Suprapubic skin (tissue), 4 donors: ENCODE data around the gene IL9. TPM values are rescaled to one million over a fixed set of nuclear protein-coding genes. Genes with fewer than 3 reads are reported as not detected.
A peak's percentile ranks its signal among the peaks of the same experiment; 100 is the strongest.

Experiments
- DNase-seq, 2 donors: peaks; one replicate each; pipeline ENCODE4 v3.0.0-alpha.2; 2019; ENCODE audit warnings: low spot score in 2 of 2
- H3K27ac ChIP-seq: fragments of 200-600 bp; sonication (generic); one replicate; pipeline ENCODE4 v1.5.1; 2019
- H3K27me3 ChIP-seq: fragments of 200-600 bp; sonication (generic); one replicate; pipeline ENCODE4 v1.5.1; 2019
- H3K36me3 ChIP-seq: fragments of 200-600 bp; sonication (generic); one replicate; pipeline ENCODE4 v1.5.1; 2019
- H3K4me1 ChIP-seq: fragments of 200-600 bp; sonication (generic); one replicate; pipeline ENCODE4 v1.5.1; 2019
- H3K4me3 ChIP-seq: fragments of 200-600 bp; sonication (generic); one replicate; pipeline ENCODE4 v1.5.1; 2019; ENCODE audit warnings: mild to moderate bottlenecking
- H3K9me3 ChIP-seq: fragments of 200-600 bp; sonication (generic); one replicate; pipeline ENCODE4 v1.5.1; 2019
- EP300 ChIP-seq: sonication (generic); formaldehyde crosslinking; IDR thresholded peaks from one replicate; pipeline ENCODE4 v1.6.1; 2017; ENCODE audit warnings: antibody characterized with exemption
- POLR2A ChIP-seq, 2 donors: fragments of 450-650 bp; IDR thresholded peaks; one replicate each; pipeline ENCODE4 v1.6.1; 2017; ENCODE audit warnings: antibody characterized with exemption in 2 of 2, mild to moderate bottlenecking in 2 of 2, moderate library complexity in 2 of 2
- POLR2AphosphoS5 ChIP-seq, 3 donors: sonication (generic); formaldehyde crosslinking; IDR thresholded peaks; one replicate each; pipeline ENCODE4 v1.6.1; 2017; ENCODE audit warnings: antibody characterized with exemption in 3 of 3
- WGBS: methylation state at CpG from one replicate; pipeline ENCODE4 v1.1.5; 2018; 5-methylcytosine and 5-hydroxymethylcytosine counted together
- total RNA-seq, 4 donors: library from RNA; depleted of rRNA; stranded (reverse); fragments of >200 nt; gene quantifications; one replicate each; pipeline ENCODE4 v1.1.0, GENCODE V29; 2016
- TF ChIP-seq, protein P1 (sequence below), 2 donors: fragments of 200-600 bp in 1 of 2; fragments of 450-650 bp in 1 of 2; sonication (generic) in 1 of 2; IDR thresholded peaks; one replicate each; pipeline ENCODE4 v1.5.1; 2016 to 2019; ENCODE audit warnings: antibody characterized with exemption in 2 of 2, mild to moderate bottlenecking in 1 of 2, moderate library complexity in 1 of 2

The IL9 gene
- total RNA-seq, 4 donors from 2014 or later = not detected

DNA sequence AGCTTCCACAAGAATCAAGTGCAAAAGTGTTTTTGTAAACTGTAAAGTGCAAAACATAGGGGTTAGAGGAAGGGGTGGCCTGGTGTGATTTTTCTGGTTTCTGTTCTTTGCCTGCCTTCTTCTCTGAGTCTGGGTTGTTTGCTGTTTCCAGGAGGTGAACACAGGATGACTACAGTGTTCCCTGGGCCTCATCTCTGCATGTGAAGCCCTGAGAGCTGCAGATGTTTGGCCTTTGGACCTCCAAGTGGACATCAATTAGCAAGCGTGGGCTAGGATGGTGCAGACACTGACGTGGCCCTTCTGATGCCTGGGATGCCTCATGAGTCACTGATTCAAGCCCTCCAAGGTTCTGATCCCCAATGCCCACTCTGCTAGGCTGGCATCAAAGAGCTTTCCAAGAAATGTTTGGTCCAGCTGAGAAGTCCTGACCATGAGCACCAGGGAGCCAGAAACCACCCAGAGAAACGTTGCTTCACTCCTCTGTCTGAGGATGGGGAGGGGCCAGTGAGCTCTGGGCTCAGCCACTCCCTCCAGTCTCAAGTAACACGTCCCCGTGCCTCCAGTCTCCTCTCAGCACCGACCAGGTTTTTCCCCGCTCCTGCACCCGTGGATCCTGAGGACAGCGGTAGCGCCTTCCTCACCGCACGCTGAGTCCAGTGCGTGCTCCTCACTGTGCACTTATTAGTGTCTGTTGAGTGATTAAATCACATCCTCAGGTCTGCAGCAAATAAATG is 7.6 kb downstream of the IL9 start:
- TF ChIP-seq, protein P1, sequence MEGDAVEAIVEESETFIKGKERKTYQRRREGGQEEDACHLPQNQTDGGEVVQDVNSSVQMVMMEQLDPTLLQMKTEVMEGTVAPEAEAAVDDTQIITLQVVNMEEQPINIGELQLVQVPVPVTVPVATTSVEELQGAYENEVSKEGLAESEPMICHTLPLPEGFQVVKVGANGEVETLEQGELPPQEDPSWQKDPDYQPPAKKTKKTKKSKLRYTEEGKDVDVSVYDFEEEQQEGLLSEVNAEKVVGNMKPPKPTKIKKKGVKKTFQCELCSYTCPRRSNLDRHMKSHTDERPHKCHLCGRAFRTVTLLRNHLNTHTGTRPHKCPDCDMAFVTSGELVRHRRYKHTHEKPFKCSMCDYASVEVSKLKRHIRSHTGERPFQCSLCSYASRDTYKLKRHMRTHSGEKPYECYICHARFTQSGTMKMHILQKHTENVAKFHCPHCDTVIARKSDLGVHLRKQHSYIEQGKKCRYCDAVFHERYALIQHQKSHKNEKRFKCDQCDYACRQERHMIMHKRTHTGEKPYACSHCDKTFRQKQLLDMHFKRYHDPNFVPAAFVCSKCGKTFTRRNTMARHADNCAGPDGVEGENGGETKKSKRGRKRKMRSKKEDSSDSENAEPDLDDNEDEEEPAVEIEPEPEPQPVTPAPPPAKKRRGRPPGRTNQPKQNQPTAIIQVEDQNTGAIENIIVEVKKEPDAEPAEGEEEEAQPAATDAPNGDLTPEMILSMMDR (IDR thresholded peaks at IDR 0.05) = no peak
- TF ChIP-seq POLR2AphosphoS5 (IDR thresholded peaks at IDR 0.05) (no peak), EP300 (no peak), POLR2A (IDR thresholded peaks at IDR 0.05) (no peak)
- no peaks in the 10 kb centered on the region for H3K9me3 ChIP-seq
- DNase-seq = peak in 1 of 2 donors; percentile 77
- H3K4me3 ChIP-seq = no peak overlapping the region
- no peaks in the 10 kb centered on the region for H3K36me3 ChIP-seq
- WGBS = 70% methylated on average over 13 of the region's 13 CpGs
- H3K27me3 ChIP-seq = peaks cover 4% of the 10 kb centered on the region
- no peak overlapping the region for H3K27ac ChIP-seq
- H3K4me1 ChIP-seq = peaks cover 10% of the 10 kb centered on the region

- no peak overlapping the region for H3K27ac ChIP-seq
- H3K27me3 ChIP-seq = peaks cover 4% of the 10 kb centered on the region
- WGBS = 10% methylated on average over 8 of the region's 8 CpGs
- peak in 1 of 2 donors; percentile 73 for DNase-seq
- no peaks in the 10 kb centered on the region for H3K9me3 ChIP-seq
- H3K4me1 ChIP-seq = peaks cover 10% of the 10 kb centered on the region
- no peaks in the 10 kb centered on the region for H3K36me3 ChIP-seq
- no peak for TF ChIP-seq POLR2A (IDR thresholded peaks at IDR 0.05)
- TF ChIP-seq, protein P1 (IDR thresholded peaks at IDR 0.05) = peak; percentile 77 to 78
- no peak overlapping the region for H3K4me3 ChIP-seq
Measured at GRCh38 chr5:135887447-135887864, 8.2 kb downstream of the IL9 start.

GRCh38 chr5:135886136-135886535 is 9.5 kb downstream of the IL9 start:
- peaks cover 4% of the 10 kb centered on the region for H3K27me3 ChIP-seq
- peak in 1 of 2 donors; percentile 50 for DNase-seq
- no peak for TF ChIP-seq POLR2A (IDR thresholded peaks at IDR 0.05)
- TF ChIP-seq, protein P1 (IDR thresholded peaks at IDR 0.05) = no peak
- H3K9me3 ChIP-seq = no peaks in the 10 kb centered on the region
- H3K27ac ChIP-seq = no peak overlapping the region
- H3K4me1 ChIP-seq = peaks cover 10% of the 10 kb centered on the region
- WGBS = 52% methylated on average over 4 of the region's 4 CpGs
- no peak overlapping the region for H3K4me3 ChIP-seq
- H3K36me3 ChIP-seq = no peaks in the 10 kb centered on the region

GRCh38 chr5:135885031-135885430 is 10.6 kb downstream of the IL9 start:
- Histone ChIP-seq H3K4me1 (peaks cover 5% of the 10 kb centered on the region), H3K36me3 (no peaks in the 10 kb centered on the region), H3K4me3 (no peak overlapping the region), H3K9me3 (no peaks in the 10 kb centered on the region), H3K27ac (no peak overlapping the region), H3K27me3 (peaks cover 4% of the 10 kb centered on the region)
- no peak for TF ChIP-seq POLR2AphosphoS5 (IDR thresholded peaks at IDR 0.05)
- TF ChIP-seq, protein P1 (IDR thresholded peaks at IDR 0.05) = no peak
- TF ChIP-seq POLR2A (IDR thresholded peaks at IDR 0.05) = no peak
- no peak for TF ChIP-seq EP300
- peak in 1 of 2 donors; percentile 15 for DNase-seq
- WGBS = 96% methylated on average over 3 of the region's 3 CpGs

- Histone ChIP-seq H3K4me3 (no peak overlapping the region), H3K9me3 (no peaks in the 10 kb centered on the region), H3K36me3 (no peaks in the 10 kb centered on the region), H3K4me1 (peaks cover 5% of the 10 kb centered on the region), H3K27ac (no peak overlapping the region), H3K27me3 (peaks cover 4% of the 10 kb centered on the region)
- 64% methylated on average over 4 of the region's 4 CpGs for WGBS
- no peak for TF ChIP-seq EP300
- TF ChIP-seq, protein P1 (IDR thresholded peaks at IDR 0.05) = no peak
- no peak for TF ChIP-seq POLR2AphosphoS5 (IDR thresholded peaks at IDR 0.05)
- DNase-seq = peak in 1 of 2 donors; percentile 65
Measured at GRCh38 chr5:135883441-135883840, 12.2 kb downstream of the IL9 start.
